HL-60 (cell line): ENCODE measurements around the gene CLIC3.

Experiments
- DNase-seq, 2 experiments: peaks; one replicate each; pipeline ENCODE4 v3.0.0-alpha.2; 2010 to 2020; ENCODE audit warnings: low read depth in 1 of 2, low spot score in 1 of 2
- H3K27ac ChIP-seq: fragments of 250-450 bp; sonication (Bioruptor Pico); replicated peaks from 2 replicates; pipeline ENCODE4 v1.5.1; 2020; ENCODE audit warnings: mild to moderate bottlenecking, moderate library complexity
- H3K27me3 ChIP-seq: fragments of 250-450 bp; sonication (Bioruptor Pico); 2 replicates; pipeline ENCODE4 v1.5.1; 2021; ENCODE audit warnings: mild to moderate bottlenecking, moderate library complexity; ENCODE audit not compliant: insufficient read depth, poor library complexity, severe bottlenecking
- H3K4me3 ChIP-seq: replicated peaks from 2 replicates; pipeline ENCODE4 v1.5.1; 2011; ENCODE audit warnings: mild to moderate bottlenecking, control low read depth, low read length; ENCODE audit not compliant: insufficient read depth
- GABPA ChIP-seq: IDR thresholded peaks from 2 replicates; pipeline ENCODE4 v1.6.1; 2012; ENCODE audit warnings: low read depth
- POLR2AphosphoS5 ChIP-seq: IDR thresholded peaks from 2 replicates; pipeline ENCODE4 v1.6.1; 2012; ENCODE audit warnings: low read depth
- SPI1 ChIP-seq: IDR thresholded peaks from 2 replicates; pipeline ENCODE4 v1.6.1; 2012; ENCODE audit warnings: low read depth, mild to moderate bottlenecking, borderline replicate concordance
- TF ChIP-seq, protein P1 (sequence below): IDR thresholded peaks from 2 replicates; pipeline ENCODE4 v1.6.1; 2012; ENCODE audit warnings: low read depth; ENCODE audit not compliant: insufficient replicate concordance
- TF ChIP-seq, protein P2 (sequence below): IDR thresholded peaks from one replicate; pipeline ENCODE4 v1.5.1; 2011; ENCODE audit warnings: low read length, control low read depth, inconsistent platforms; ENCODE audit not compliant: insufficient read depth

CLIC3 gene

GRCh38 chr9:136970361-136970760, 26.0 kb downstream of the CLIC3 start:
- no peak for TF ChIP-seq SPI1
- TF ChIP-seq GABPA: no peak
- TF ChIP-seq, protein P1, sequence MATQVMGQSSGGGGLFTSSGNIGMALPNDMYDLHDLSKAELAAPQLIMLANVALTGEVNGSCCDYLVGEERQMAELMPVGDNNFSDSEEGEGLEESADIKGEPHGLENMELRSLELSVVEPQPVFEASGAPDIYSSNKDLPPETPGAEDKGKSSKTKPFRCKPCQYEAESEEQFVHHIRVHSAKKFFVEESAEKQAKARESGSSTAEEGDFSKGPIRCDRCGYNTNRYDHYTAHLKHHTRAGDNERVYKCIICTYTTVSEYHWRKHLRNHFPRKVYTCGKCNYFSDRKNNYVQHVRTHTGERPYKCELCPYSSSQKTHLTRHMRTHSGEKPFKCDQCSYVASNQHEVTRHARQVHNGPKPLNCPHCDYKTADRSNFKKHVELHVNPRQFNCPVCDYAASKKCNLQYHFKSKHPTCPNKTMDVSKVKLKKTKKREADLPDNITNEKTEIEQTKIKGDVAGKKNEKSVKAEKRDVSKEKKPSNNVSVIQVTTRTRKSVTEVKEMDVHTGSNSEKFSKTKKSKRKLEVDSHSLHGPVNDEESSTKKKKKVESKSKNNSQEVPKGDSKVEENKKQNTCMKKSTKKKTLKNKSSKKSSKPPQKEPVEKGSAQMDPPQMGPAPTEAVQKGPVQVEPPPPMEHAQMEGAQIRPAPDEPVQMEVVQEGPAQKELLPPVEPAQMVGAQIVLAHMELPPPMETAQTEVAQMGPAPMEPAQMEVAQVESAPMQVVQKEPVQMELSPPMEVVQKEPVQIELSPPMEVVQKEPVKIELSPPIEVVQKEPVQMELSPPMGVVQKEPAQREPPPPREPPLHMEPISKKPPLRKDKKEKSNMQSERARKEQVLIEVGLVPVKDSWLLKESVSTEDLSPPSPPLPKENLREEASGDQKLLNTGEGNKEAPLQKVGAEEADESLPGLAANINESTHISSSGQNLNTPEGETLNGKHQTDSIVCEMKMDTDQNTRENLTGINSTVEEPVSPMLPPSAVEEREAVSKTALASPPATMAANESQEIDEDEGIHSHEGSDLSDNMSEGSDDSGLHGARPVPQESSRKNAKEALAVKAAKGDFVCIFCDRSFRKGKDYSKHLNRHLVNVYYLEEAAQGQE: no peak
- TF ChIP-seq, protein P2, sequence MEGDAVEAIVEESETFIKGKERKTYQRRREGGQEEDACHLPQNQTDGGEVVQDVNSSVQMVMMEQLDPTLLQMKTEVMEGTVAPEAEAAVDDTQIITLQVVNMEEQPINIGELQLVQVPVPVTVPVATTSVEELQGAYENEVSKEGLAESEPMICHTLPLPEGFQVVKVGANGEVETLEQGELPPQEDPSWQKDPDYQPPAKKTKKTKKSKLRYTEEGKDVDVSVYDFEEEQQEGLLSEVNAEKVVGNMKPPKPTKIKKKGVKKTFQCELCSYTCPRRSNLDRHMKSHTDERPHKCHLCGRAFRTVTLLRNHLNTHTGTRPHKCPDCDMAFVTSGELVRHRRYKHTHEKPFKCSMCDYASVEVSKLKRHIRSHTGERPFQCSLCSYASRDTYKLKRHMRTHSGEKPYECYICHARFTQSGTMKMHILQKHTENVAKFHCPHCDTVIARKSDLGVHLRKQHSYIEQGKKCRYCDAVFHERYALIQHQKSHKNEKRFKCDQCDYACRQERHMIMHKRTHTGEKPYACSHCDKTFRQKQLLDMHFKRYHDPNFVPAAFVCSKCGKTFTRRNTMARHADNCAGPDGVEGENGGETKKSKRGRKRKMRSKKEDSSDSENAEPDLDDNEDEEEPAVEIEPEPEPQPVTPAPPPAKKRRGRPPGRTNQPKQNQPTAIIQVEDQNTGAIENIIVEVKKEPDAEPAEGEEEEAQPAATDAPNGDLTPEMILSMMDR: no peak
- no peak for TF ChIP-seq POLR2AphosphoS5
- DNase-seq: no peak
- H3K27me3 ChIP-seq: no peaks in the 10 kb centered on the region
- H3K27ac ChIP-seq: no peak overlapping the region
- no peak overlapping the region for H3K4me3 ChIP-seq

DNA sequence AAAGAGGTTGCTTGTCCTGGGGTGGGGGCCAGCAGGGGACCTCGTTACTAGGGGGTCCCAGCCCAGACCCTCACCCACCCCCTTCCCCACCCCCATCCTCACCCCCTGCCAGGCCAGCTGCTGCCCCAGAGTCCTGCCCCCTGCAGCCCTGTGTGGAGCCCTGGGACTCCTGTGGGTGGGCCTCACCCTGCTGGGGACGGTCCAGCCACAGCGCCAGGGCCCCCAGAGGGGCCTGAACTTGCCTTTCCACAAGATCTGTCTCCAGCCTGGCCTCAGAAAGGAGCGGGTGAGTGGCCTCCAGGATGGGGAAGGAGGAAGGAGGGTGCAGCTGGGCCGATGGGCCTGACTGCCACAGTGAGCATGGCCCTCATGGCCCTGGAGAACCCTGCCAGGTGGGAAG, 26.6 kb downstream of the CLIC3 start:
- Histone ChIP-seq H3K4me3 (no peak overlapping the region), H3K27ac (no peak overlapping the region), H3K27me3 (no peaks in the 10 kb centered on the region)
- TF ChIP-seq, protein P2: no peak
- TF ChIP-seq POLR2AphosphoS5 (no peak), SPI1 (no peak), GABPA (no peak)
- TF ChIP-seq, protein P1: no peak
- DNase-seq: no peak

- DNase-seq: no peak
- Histone ChIP-seq H3K27me3 (no peaks in the 10 kb centered on the region), H3K4me3 (no peak overlapping the region), H3K27ac (no peak overlapping the region)
- TF ChIP-seq, protein P1: no peak
- TF ChIP-seq SPI1: no peak
- TF ChIP-seq, protein P2: no peak
Observed at GRCh38 chr9:136969150-136969549, 27.2 kb downstream of the CLIC3 start.
